Tibial nerve (tissue), 3 donors: ENCODE data around the gene ZNF219.
A peak's percentile ranks its signal among the peaks of the same experiment; 100 is the strongest.

Experiments used
- POLR2A ChIP-seq, 2 donors: fragments of 450-650 bp; IDR thresholded peaks; one replicate each; pipeline ENCODE4 v1.6.1; 2017; ENCODE audit warnings: antibody characterized with exemption in 2 of 2, mild to moderate bottlenecking in 2 of 2, moderate library complexity in 2 of 2
- TF ChIP-seq, protein P1 (sequence below), 5 experiments: fragments of 200-600 bp in 3 of 5; fragments of 450-650 bp in 2 of 5; sonication (generic) in 3 of 5; IDR thresholded peaks; one replicate each; pipeline ENCODE4 v1.5.1; 2016 to 2019; ENCODE audit warnings: antibody characterized with exemption in 5 of 5, mild to moderate bottlenecking in 3 of 5, moderate library complexity in 2 of 5

GRCh38 chr14:21090194-21090939 is 8.1 kb downstream of the ZNF219 start:
- TF ChIP-seq, protein P1, sequence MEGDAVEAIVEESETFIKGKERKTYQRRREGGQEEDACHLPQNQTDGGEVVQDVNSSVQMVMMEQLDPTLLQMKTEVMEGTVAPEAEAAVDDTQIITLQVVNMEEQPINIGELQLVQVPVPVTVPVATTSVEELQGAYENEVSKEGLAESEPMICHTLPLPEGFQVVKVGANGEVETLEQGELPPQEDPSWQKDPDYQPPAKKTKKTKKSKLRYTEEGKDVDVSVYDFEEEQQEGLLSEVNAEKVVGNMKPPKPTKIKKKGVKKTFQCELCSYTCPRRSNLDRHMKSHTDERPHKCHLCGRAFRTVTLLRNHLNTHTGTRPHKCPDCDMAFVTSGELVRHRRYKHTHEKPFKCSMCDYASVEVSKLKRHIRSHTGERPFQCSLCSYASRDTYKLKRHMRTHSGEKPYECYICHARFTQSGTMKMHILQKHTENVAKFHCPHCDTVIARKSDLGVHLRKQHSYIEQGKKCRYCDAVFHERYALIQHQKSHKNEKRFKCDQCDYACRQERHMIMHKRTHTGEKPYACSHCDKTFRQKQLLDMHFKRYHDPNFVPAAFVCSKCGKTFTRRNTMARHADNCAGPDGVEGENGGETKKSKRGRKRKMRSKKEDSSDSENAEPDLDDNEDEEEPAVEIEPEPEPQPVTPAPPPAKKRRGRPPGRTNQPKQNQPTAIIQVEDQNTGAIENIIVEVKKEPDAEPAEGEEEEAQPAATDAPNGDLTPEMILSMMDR (IDR thresholded peaks at IDR 0.05) = peak; percentile 43 to 70 (median 55)
- TF ChIP-seq POLR2A (IDR thresholded peaks at IDR 0.05) = no peak
